Thyroid gland (tissue), 4 donors: ENCODE measurements around the gene ANKRD11.

Experiments used
- CTCF ChIP-seq, 6 experiments: fragments of 200-600 bp in 3 of 6; fragments of 450-650 bp in 3 of 6; sonication (generic) in 3 of 6; IDR thresholded peaks; one replicate each; pipeline ENCODE4 v1.5.1; 2016 to 2019; ENCODE audit warnings: antibody characterized with exemption in 6 of 6, mild to moderate bottlenecking in 2 of 6, inconsistent platforms in 1 of 6, moderate library complexity in 1 of 6
- POLR2A ChIP-seq, 2 donors: fragments of 450-650 bp; IDR thresholded peaks; one replicate each; pipeline ENCODE4 v1.6.1; 2017; ENCODE audit warnings: antibody characterized with exemption in 2 of 2, mild to moderate bottlenecking in 2 of 2, moderate library complexity in 1 of 2

- TF ChIP-seq CTCF (IDR thresholded peaks at IDR 0.05), result no peak
- TF ChIP-seq POLR2A (IDR thresholded peaks at IDR 0.05), result no peak
Observed at GRCh38 chr16:89430436-89431157, 59.8 kb downstream of the ANKRD11 start.
